ENCODE measurements around the gene LEPR. TPM values are rescaled to one million over a fixed set of nuclear protein-coding genes. Genes with fewer than 3 reads are reported as not detected.
"Not testable (repeated sequence)": the region's sequence is repeated elsewhere in the genome, so short reads cannot be mapped to it uniquely, and the experiment has no call there.

The LEPR gene
- total and polyA plus RNA-seq, 4 experiments from 2014 or later = 1.7 to 3.0 (median 2.0) TPM

GRCh38 chr1:65465837-65466236, 45.4 kb downstream of the LEPR start:
- H3K36me3 Mint-ChIP-seq = peaks cover 13 to 21% of the 10 kb centered on the region in 2 donors
- H3K9me3 ChIP-seq (ENCODE audit: control insufficient read depth in 1 of 2, low read length in 2 of 2); H3K4me3 Mint-ChIP-seq; DNase-seq; H3K36me3 ChIP-seq (ENCODE audit: insufficient read depth, low read length); H3K27ac Mint-ChIP-seq; H3K4me1 Mint-ChIP-seq; H3K4me1 ChIP-seq (ENCODE audit: insufficient read depth, low read length); H3K27ac ChIP-seq (ENCODE audit: low read depth, low read length); H3K4me3 ChIP-seq (ENCODE audit: low read length in 2 of 2); H3K27me3 ChIP-seq (ENCODE audit: insufficient read depth, low read length); intact Hi-C loops (cut with micrococcal nuclease); H3K27me3 Mint-ChIP-seq; CTCF ChIA-PET (ENCODE audit: partially characterized antibody); POLR2A ChIA-PET (ENCODE audit: partially characterized antibody): not testable (repeated sequence)
- peaks cover 0 to 32% (median 18%) of the 10 kb centered on the region in 8 donors for H3K9me3 Mint-ChIP-seq

DNA sequence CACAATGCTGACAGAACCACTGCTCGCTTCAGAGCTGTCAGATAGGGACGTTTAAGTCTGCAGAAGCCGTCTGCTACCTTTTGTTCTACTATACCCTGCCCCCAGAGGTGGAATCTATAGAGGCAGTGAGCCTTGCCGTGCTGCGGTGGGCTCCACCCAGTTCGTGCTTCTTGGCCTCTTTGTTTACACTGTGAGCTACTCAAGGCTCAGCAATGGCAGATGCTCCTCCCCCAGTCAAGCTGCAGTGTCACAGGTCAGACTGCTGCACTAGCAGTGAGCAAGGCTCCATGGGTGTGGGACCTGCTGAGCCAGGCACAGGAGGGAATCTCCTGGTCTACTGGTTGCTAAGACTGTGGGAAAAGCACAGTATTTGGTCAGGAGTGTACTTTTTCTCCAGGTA, 47.1 kb downstream of the LEPR start:
- Mint-ChIP-seq H3K9me3 (peaks cover 0 to 32% (median 16%) of the 10 kb centered on the region in 8 donors), H3K4me1 (no peaks in the 10 kb centered on the region), H3K36me3 (peaks cover 11 to 17% of the 10 kb centered on the region in 2 donors), H3K27ac (no peak overlapping the region), H3K4me3 (no peak overlapping the region), H3K27me3 (no peaks in the 10 kb centered on the region)
- Histone ChIP-seq H3K27me3 (ENCODE audit: insufficient read depth, low read length) (no peaks in the 10 kb centered on the region), H3K4me1 (ENCODE audit: insufficient read depth, low read length) (no peaks in the 10 kb centered on the region), H3K4me3 (ENCODE audit: low read length in 2 of 2) (no peak overlapping the region), H3K36me3 (ENCODE audit: insufficient read depth, low read length) (no peaks in the 10 kb centered on the region), H3K9me3 (ENCODE audit: control insufficient read depth in 1 of 2, low read length in 2 of 2) (no peaks in the 10 kb centered on the region), H3K27ac (ENCODE audit: low read depth, low read length) (no peak overlapping the region)
- ChIA-PET POLR2A (ENCODE audit: partially characterized antibody) (interaction anchor here (1.2 kb wide), 1 partner anchor 13 kb away, joined by 3 read pairs; no protein-coding TSS in a partner anchor), CTCF (ENCODE audit: partially characterized antibody) (no interaction called here)
- no peak for DNase-seq
- intact Hi-C loops (cut with micrococcal nuclease) = no loop called here

- no peak overlapping the region for H3K27ac Mint-ChIP-seq
- peaks cover 0 to 22% (median 13%) of the 10 kb centered on the region in 8 donors for H3K9me3 Mint-ChIP-seq
- DNase-seq = no peak
- no peak overlapping the region for H3K27ac ChIP-seq (ENCODE audit: low read depth, low read length)
- no peak overlapping the region for H3K4me3 ChIP-seq (ENCODE audit: low read length in 2 of 2)
- CTCF ChIA-PET (ENCODE audit: partially characterized antibody) = interaction anchor here (1.0 to 1.3 kb wide), 2 partner anchors 9 to 11 kb away, joined by 3 to 4 read pairs; no protein-coding TSS in a partner anchor
- H3K36me3 ChIP-seq (ENCODE audit: insufficient read depth, low read length) = no peaks in the 10 kb centered on the region
- POLR2A ChIA-PET (ENCODE audit: partially characterized antibody) = no interaction called here
- H3K27me3 Mint-ChIP-seq = no peaks in the 10 kb centered on the region
- intact Hi-C loops (cut with micrococcal nuclease) = no loop called here
- peaks cover 11 to 12% of the 10 kb centered on the region in 2 donors for H3K36me3 Mint-ChIP-seq
- no peaks in the 10 kb centered on the region for H3K4me1 ChIP-seq (ENCODE audit: insufficient read depth, low read length)
- no peaks in the 10 kb centered on the region for H3K9me3 ChIP-seq (ENCODE audit: control insufficient read depth in 1 of 2, low read length in 2 of 2)
- no peaks in the 10 kb centered on the region for H3K27me3 ChIP-seq (ENCODE audit: insufficient read depth, low read length)
- H3K4me1 Mint-ChIP-seq = no peaks in the 10 kb centered on the region
- no peak overlapping the region for H3K4me3 Mint-ChIP-seq
Measured at GRCh38 chr1:65469126-65469888, 48.8 kb downstream of the LEPR start.

- no peak for DNase-seq
- Mint-ChIP-seq H3K36me3 (peaks cover 9% of the 10 kb centered on the region in 2 donors), H3K4me3 (no peak overlapping the region), H3K4me1 (no peaks in the 10 kb centered on the region), H3K27me3 (no peaks in the 10 kb centered on the region), H3K27ac (no peak overlapping the region), H3K9me3 (peaks cover 0 to 19% (median 10%) of the 10 kb centered on the region in 8 donors)
- Histone ChIP-seq H3K36me3 (ENCODE audit: insufficient read depth, low read length) (no peaks in the 10 kb centered on the region), H3K4me3 (ENCODE audit: low read length in 2 of 2) (no peak overlapping the region), H3K27ac (ENCODE audit: low read depth, low read length) (no peak overlapping the region), H3K27me3 (ENCODE audit: insufficient read depth, low read length) (no peaks in the 10 kb centered on the region), H3K9me3 (ENCODE audit: control insufficient read depth in 1 of 2, low read length in 2 of 2) (no peaks in the 10 kb centered on the region), H3K4me1 (ENCODE audit: insufficient read depth, low read length) (no peaks in the 10 kb centered on the region)
- ChIA-PET CTCF (ENCODE audit: partially characterized antibody) (no interaction called here), POLR2A (ENCODE audit: partially characterized antibody) (no interaction called here)
- intact Hi-C loops (cut with micrococcal nuclease) = no loop called here
Measured at GRCh38 chr1:65469889-65470340, 49.4 kb downstream of the LEPR start.

Other genes starting within 250 kb of the LEPR start
- 1 to 10 TPM; 3.6 to 4.3 TPM for gene DNAJC6, start 111.1 kb upstream of the LEPR start, total RNA-seq
- under 1 TPM; 0.35 to 0.78 TPM for gene DNAJC6, start 111.1 kb upstream of the LEPR start, polyA plus RNA-seq
- gene LEPROT, start within 50 bp of the LEPR start, total RNA-seq = 10 to 100 TPM; 26.4 to 27.1 TPM
- 10 to 100 TPM; 13.2 to 24.4 TPM for gene LEPROT, start within 50 bp of the LEPR start, polyA plus RNA-seq